AG04450 (cell line): Measurements from ENCODE around the gene LYPD6. TPM values are rescaled to one million over a fixed set of nuclear protein-coding genes. Genes with fewer than 3 reads are reported as not detected.

Source experiments
- CTCF ChIA-PET: fragments of 300-600, 350-600 bp; formaldehyde crosslinking; extraction: SDS; loops from one replicate; lab custom pipeline; 2022; ENCODE audit warnings: antibody characterized with exemption, inconsistent platforms; lab: Charles Lee
- POLR2A ChIA-PET: fragments of 350-600 bp; formaldehyde crosslinking; extraction: SDS; loops from one replicate; lab custom pipeline; 2021; ENCODE audit warnings: antibody characterized with exemption, inconsistent platforms; lab: Yijun Ruan, JAX
- DNase-seq: peaks from one replicate; pipeline ENCODE4 v3.0.0-alpha.2; 2011; ENCODE audit warnings: low read depth, low spot score
- H3K27ac ChIP-seq: one replicate; pipeline ENCODE4 v1.5.1; 2012; ENCODE audit warnings: low read depth, low read length, control low read depth
- H3K27me3 ChIP-seq: one replicate; pipeline ENCODE4 v1.6.0; 2012; ENCODE audit warnings: low read length; ENCODE audit not compliant: control insufficient read depth, insufficient read depth
- H3K4me3 ChIP-seq: 2 replicates; pipeline ENCODE4 v1.5.1; 2011; ENCODE audit warnings: mild to moderate bottlenecking, low read depth, low read length, control low read depth
- H3K9me3 ChIP-seq: 2 replicates; pipeline ENCODE4 v1.5.1; 2012; ENCODE audit warnings: low read length; ENCODE audit not compliant: control insufficient read depth, insufficient read depth
- CTCF ChIP-seq: IDR thresholded peaks from 2 replicates; pipeline ENCODE4 v1.5.1; 2011; ENCODE audit warnings: low read depth, low read length, control low read depth, inconsistent platforms
- polyA plus RNA-seq: library from polyadenylated mRNA; depleted of rRNA; stranded (reverse); fragments of >200 nt; gene quantifications from 2 replicates; pipeline ENCODE4 v1.2.3, GENCODE V29; 2011

LYPD6 gene
- polyA plus RNA-seq, 1 experiment: 1.3 TPM

- H3K9me3 ChIP-seq: peaks cover 2% of the 10 kb centered on the region; the same call in 1 of the 2 replicates
- no peak for TF ChIP-seq CTCF
- peak overlapping the region; percentile 68 for H3K4me3 ChIP-seq
- peaks cover 12% of the 10 kb centered on the region for H3K27me3 ChIP-seq
- H3K27ac ChIP-seq: no peak overlapping the region
- ChIA-PET CTCF (interaction anchor here (0.5 to 3.1 kb wide), 3 partner anchors 206 to 312 kb away, joined by 3 to 15 read pairs (median 5); no protein-coding TSS in a partner anchor), POLR2A (no interaction called here)
- no peak for DNase-seq
Measured at GRCh38 chr2:149329489-149330126, 779 bp upstream of the LYPD6 start.

DNA sequence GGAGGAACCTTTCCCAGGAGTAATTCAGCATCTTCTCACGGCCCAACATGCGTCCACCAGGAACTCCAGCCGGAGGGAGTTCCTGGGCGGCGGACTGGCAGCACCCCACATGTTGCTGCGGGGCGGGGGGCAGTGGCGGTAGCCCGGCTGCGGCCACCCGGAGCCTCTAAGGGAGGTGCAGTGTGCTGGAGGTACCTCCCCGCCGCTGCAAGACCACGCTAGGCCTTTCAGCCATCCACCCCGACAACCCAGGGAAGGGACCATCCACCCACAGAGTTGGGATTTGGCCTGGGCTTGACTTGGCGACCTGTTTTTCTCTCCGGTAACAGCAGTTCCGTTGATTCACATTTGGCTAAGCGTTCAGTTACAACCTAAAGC is 625 bp downstream of the LYPD6 start:
- H3K27ac ChIP-seq: peak overlapping the region; percentile 4
- H3K9me3 ChIP-seq: peaks cover 2% of the 10 kb centered on the region; the same call in 1 of the 2 replicates
- no peak for DNase-seq
- CTCF ChIA-PET: interaction anchor here (1.8 to 3.1 kb wide), 2 partner anchors 230 to 314 kb away, joined by 8 to 15 read pairs; no protein-coding TSS in a partner anchor
- no peak for TF ChIP-seq CTCF
- peak overlapping the region; percentile 69 for H3K4me3 ChIP-seq
- POLR2A ChIA-PET: no interaction called here
- H3K27me3 ChIP-seq: peaks cover 12% of the 10 kb centered on the region

DNA sequence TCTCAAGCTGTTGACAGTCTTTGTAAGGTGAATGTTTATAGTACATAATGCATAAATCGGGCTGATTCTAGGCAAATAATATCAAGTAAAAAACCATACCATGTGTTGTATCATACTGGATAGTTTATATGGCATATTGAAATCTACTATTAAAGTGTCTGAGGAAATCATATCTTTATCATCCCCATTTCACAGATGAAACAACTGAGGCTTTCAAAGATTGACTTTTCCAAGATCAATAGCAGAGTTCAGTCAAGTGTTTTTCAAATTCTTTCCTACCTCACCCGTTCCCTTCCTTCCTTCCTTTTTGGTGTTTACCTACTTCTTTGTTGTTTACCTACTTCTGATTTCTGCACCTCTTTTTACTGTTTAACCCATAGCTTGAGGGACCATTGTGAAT is 2.0 kb downstream of the LYPD6 start:
- ChIA-PET POLR2A (no interaction called here), CTCF (interaction anchor here (0.6 to 1.8 kb wide), 2 partner anchors 148 to 229 kb away, joined by 3 to 8 read pairs; no protein-coding TSS in a partner anchor)
- Histone ChIP-seq H3K27me3 (peaks cover 12% of the 10 kb centered on the region), H3K4me3 (no peak overlapping the region), H3K9me3 (peaks cover 2% of the 10 kb centered on the region; the same call in 1 of the 2 replicates), H3K27ac (no peak overlapping the region)
- TF ChIP-seq CTCF: no peak
- no peak for DNase-seq

GRCh38 chr2:149333636-149334035 is 3.2 kb downstream of the LYPD6 start:
- ChIA-PET POLR2A (no interaction called here), CTCF (no interaction called here)
- Histone ChIP-seq H3K9me3 (peaks cover 2% of the 10 kb centered on the region; the same call in 1 of the 2 replicates), H3K4me3 (no peak overlapping the region), H3K27ac (no peak overlapping the region), H3K27me3 (peaks cover 9% of the 10 kb centered on the region)
- no peak for TF ChIP-seq CTCF
- DNase-seq: no peak

DNA sequence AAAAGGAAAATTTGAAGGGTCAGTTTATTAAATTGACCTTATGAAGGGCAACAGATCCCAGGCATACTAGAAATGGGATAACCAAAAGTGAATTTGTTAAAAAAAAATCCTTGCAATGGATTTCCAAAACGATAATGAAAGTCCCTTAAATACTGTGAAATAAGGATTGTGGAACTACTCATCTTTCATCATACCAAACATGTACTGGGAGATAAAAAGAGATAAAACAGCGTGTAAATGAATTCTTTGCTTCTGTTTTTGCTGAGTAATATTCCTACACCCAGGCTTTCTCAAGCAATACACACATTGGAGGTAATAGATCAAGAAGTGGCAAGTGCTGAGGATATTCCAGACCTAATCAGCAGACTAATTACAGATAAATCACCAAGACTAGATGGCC is 3.8 kb downstream of the LYPD6 start:
- POLR2A ChIA-PET: no interaction called here

More for the DNA sequence above, 3.8 kb downstream of the LYPD6 start:
- Histone ChIP-seq H3K27ac (no peak overlapping the region), H3K9me3 (peaks cover 2% of the 10 kb centered on the region; the same call in 1 of the 2 replicates), H3K27me3 (peaks cover 7% of the 10 kb centered on the region), H3K4me3 (no peak overlapping the region)
- no peak for TF ChIP-seq CTCF
- CTCF ChIA-PET: no interaction called here
- DNase-seq: no peak
